HepG2 (cell line): ENCODE results near the gene IFIT5. TPM values are rescaled to one million over a fixed set of nuclear protein-coding genes. Genes with fewer than 3 reads are reported as not detected.

Source experiments
- ATRX ChIP-seq: sonication (generic); formaldehyde crosslinking; IDR thresholded peaks from 2 replicates; pipeline ENCODE4 v1.4.0; 2020; ENCODE audit warnings: missing genetic modification reagents, borderline replicate concordance
- EED ChIP-seq: sonication (generic); formaldehyde crosslinking; IDR thresholded peaks from 2 replicates; pipeline ENCODE4 v1.5.0; 2020; ENCODE audit warnings: mild to moderate bottlenecking, missing genetic modification reagents
- KLF15 ChIP-seq: sonication (generic); formaldehyde crosslinking; IDR thresholded peaks from 2 replicates; pipeline ENCODE4 v1.8.1; 2023; ENCODE audit warnings: borderline replicate concordance, mild to moderate bottlenecking, inconsistent platforms, missing genetic modification reagents, mixed read lengths
- MYPOP ChIP-seq: sonication (generic); formaldehyde crosslinking; IDR thresholded peaks from 2 replicates; pipeline ENCODE4 v1.8.1; 2023; ENCODE audit warnings: mild to moderate bottlenecking, moderate library complexity, missing genetic modification reagents
- RAD21 ChIP-seq: fragments of 450-650 bp; formaldehyde crosslinking; IDR thresholded peaks from 2 replicates; pipeline ENCODE4 v1.5.0; 2020; ENCODE audit warnings: mild to moderate bottlenecking
- SRSF4 ChIP-seq: fragments of 200-400 bp; formaldehyde crosslinking; IDR thresholded peaks from one replicate; pipeline ENCODE4 v1.6.1; 2018; ENCODE audit warnings: mild to moderate bottlenecking, low read depth, low read length, moderate library complexity; ENCODE audit not compliant: poor library complexity, severe bottlenecking
- TFDP1 ChIP-seq: IDR thresholded peaks from 2 replicates; pipeline ENCODE4 v1.6.1; 2016; ENCODE audit warnings: missing compliant biosample characterization, missing genetic modification reagents, borderline replicate concordance
- TSC22D2 ChIP-seq: sonication (generic); formaldehyde crosslinking; IDR thresholded peaks from 2 replicates; pipeline ENCODE4 v1.5.1; 2020; ENCODE audit warnings: missing genetic modification reagents, mild to moderate bottlenecking, borderline replicate concordance
- ZBTB21 ChIP-seq: sonication (generic); formaldehyde crosslinking; IDR thresholded peaks from 2 replicates; pipeline ENCODE4 v1.4.0; 2020; ENCODE audit warnings: missing genetic modification reagents
- ZFP82 ChIP-seq: sonication (generic); formaldehyde crosslinking; IDR thresholded peaks from 2 replicates; pipeline ENCODE4 v1.5.1; 2020; ENCODE audit warnings: mild to moderate bottlenecking, missing genetic modification reagents, borderline replicate concordance
- ZGPAT ChIP-seq: IDR thresholded peaks from 2 replicates; pipeline ENCODE4 v1.6.1; 2016; ENCODE audit warnings: mild to moderate bottlenecking
- ZNF317 ChIP-seq: sonication (generic); formaldehyde crosslinking; IDR thresholded peaks from 2 replicates; pipeline ENCODE4 v1.5.0; 2020; ENCODE audit warnings: mild to moderate bottlenecking, missing genetic modification reagents
- ZNF407 ChIP-seq: sonication (generic); formaldehyde crosslinking; IDR thresholded peaks from one replicate; pipeline ENCODE4 v1.5.1; 2020; ENCODE audit warnings: mild to moderate bottlenecking, missing genetic modification reagents; ENCODE audit errors: not compliant biosample characterization
- ZNF543 ChIP-seq: sonication (generic); formaldehyde crosslinking; IDR thresholded peaks from 2 replicates; pipeline ENCODE4 v1.4.0; 2020; ENCODE audit warnings: mild to moderate bottlenecking, missing genetic modification reagents
- ZNF772 ChIP-seq: sonication (generic); formaldehyde crosslinking; IDR thresholded peaks from 2 replicates; pipeline ENCODE4 v1.5.0; 2020; ENCODE audit warnings: mild to moderate bottlenecking, missing genetic modification reagents
- ZNF841 ChIP-seq: sonication (generic); formaldehyde crosslinking; IDR thresholded peaks from 2 replicates; pipeline ENCODE4 v1.8.1; 2023; ENCODE audit warnings: missing genetic modification reagents, borderline replicate concordance
- polyA plus RNA-seq, 8 experiments: library from polyadenylated mRNA; depleted of rRNA in 3 of 8; stranded (reverse) in 7 of 8; unstranded in 1 of 8; fragments of >200 nt; fragmentation: Illumina TruSeq in 4 of 8; extraction: Trizol in 4 of 8; gene quantifications; 2 replicates each; pipeline versions ENCODE4 v1.2.1 to v1.2.3, GENCODE V29; 2011 to 2016; ENCODE audit warnings: low read depth in 4 of 8, missing spikeins in 1 of 8, mixed read lengths in 1 of 8; ENCODE audit not compliant: insufficient read depth in 1 of 8
- total RNA-seq, 5 experiments: library from RNA; depleted of rRNA; stranded (reverse); fragments of >200 nt; fragmentation: Illumina TruSeq; extraction: Trizol; gene quantifications; 2 replicates each; pipeline ENCODE4 v1.2.3, GENCODE V29; 2016; ENCODE audit warnings: low read depth in 1 of 5

The IFIT5 gene
- total and polyA plus RNA-seq, 2 of the 13 experiments (the other 11 are each of a cell fraction or from before 2014, with no cell fraction given) = 2.2 to 8.3 TPM

GRCh38 chr10:89414879-89415821, 782 bp downstream of the IFIT5 start (continued):
- TF ChIP-seq EED (CRISPR knock-in tag) (no peak), TFDP1 (peak; percentile 34; the same call in 1 of the 2 replicates), ZGPAT (CRISPR knock-in tag) (peak; percentile 58; the same call in 1 of the 2 replicates), ZFP82 (no peak), ZBTB21 (CRISPR knock-in tag) (no peak), TSC22D2 (CRISPR knock-in tag) (no peak), ZNF772 (CRISPR knock-in tag) (no peak), ZNF317 (CRISPR knock-in tag) (0 out of 2 replicates have a peak, but pooled peaks have one; percentile 61), MYPOP (CRISPR knock-in tag) (peak; percentile 79), ATRX (CRISPR knock-in tag) (no peak), ZNF543 (no peak; the same call in 1 of the 2 replicates), SRSF4 (no peak), KLF15 (peak; percentile 43; the same call in 1 of the 2 replicates), ZNF841 (CRISPR knock-in tag) (no peak), RAD21 (CRISPR knock-in tag) (no peak), ZNF407 (CRISPR knock-in tag) (peak; percentile 43)
